HG03103 (cell line): ENCODE data around the gene SYNRG.

Source experiments
- ATAC-seq: cut with Tn5 transposase; IDR thresholded peaks from one replicate; pipeline ENCODE4 v1.9.1; 2021; ENCODE audit warnings: low read depth; ENCODE audit not compliant: unreplicated experiment

The SYNRG gene

DNA sequence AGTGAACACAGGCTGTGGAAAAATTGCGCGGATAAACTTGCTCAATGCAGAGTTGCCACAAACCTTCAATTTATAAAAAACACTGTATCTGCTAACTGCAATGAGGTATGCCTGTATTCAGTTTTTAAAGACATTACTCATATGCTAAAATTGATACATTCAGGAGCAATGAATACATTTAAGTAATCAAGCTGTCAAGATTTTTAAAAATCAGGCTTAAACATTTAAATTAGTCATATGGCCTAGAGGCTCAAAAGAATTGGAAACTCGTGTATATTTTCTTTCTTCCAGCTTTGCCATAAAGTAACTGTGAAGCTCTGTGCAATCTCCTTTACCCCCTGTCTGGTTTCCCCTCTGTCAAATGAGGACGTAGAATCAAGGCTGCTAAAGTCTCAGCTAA, 4.1 kb downstream of the SYNRG start:
- ATAC-seq = no peak

DNA sequence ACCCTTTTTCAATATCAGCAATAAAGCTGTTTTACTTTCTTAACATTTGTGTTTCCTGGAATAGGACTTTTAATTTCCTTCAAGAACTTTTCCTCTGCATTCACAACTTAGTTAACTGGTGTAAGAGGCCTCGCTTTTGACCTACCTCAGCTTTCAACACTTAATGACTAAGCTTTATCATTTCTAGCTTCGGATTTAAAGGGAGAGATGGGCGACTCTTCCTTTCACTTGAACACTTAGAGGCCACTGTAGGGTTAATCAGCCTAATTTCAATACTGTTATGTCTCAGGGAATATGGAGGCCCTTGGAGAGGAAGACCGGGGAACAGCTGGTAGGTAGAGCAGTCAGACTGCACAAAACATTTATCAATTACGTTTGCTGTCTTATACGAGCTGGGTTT, 4.7 kb downstream of the SYNRG start:
- ATAC-seq = no peak

DNA sequence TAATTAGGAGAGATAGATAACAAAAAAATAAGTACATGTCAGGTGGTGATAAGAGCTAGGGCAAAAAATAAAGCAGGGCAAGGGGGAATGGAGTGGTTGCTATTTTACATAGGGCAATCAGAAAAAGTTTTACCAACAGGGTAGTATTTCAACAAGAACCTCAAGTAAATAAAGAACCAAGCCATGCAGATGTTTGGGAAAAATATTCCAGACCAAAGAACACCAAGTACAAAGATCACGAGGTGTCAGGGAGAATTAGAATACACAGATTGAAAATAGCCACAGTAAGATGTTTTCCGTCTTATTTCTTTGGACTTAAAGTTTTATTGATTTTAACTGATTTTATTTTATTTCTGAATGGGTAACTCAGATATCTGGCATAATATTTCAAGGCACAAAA, 11.1 kb downstream of the SYNRG start:
- no peak for ATAC-seq

DNA sequence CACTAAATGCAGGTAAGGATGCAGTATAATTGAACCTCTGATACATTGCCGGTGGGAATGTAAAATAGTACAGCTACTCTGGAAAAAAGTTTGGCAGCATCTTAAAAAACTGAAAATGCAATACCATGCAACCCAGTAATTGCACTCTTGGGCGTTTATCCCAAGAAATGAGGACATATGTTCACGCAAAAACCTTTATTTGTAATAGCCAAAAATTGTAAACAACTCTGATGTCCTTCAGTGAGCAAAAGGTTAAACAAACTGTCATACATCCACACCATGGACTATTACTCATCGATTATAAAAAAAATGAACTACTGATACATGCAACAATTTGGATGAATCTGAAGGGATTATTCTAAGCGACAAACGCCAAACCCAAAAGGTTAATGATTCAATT, 16.9 kb downstream of the SYNRG start:
- ATAC-seq = no peak

DNA sequence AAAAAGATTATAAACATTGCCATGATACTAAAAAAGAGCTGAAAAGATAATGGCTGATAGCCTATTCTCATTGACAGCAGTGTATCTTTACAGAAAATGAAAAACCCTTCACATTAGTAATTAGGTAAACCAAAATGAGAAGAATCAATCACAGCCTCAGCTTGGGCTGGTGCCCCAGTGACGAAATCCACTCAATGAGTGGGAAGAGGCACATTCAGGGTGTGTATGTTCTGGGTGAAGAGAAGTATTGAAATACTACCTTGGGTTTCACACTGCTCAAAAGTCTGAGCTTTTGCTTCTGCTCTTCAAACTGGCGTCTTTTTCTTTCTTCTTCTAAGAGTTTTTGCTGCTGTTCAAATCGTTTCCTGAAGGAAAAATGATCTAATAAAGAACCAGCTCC, 24.2 kb downstream of the SYNRG start:
- no peak for ATAC-seq

DNA sequence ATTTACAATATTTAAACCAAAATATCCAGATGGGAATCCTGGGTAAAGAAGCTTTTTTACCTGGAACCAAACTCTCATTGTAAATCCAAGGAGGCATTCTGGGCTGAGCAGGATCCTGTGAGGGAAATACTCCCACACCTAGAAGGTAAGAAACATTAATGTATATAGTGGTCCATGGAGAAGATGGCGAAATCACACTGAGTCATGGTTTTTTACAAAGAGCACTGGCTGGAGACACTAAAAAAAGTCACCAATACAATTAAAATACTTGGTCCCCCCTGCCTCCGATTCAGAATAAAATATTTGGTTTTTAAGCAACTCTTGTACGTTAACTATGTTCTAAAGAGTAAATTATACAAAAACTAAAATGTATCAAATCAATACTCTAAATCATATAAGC, 32.9 kb downstream of the SYNRG start:
- ATAC-seq = no peak

DNA sequence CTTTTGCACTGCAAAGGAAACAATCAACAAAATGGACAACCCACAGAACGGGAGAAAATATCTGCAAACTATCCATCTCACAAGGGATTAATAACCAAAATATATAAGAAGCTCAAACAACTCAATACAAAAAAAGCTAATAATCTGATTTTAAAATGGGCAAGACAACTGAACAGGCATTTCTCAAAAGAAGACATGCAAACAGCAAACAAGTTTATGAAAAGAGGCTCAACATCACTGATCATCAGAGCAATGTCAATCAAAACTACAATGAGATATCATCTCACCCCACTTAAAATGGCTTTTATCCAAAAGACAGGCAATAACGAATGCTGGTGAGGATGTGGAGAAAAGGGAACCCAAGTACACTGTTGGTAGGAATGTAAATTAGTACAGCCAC, 34.8 kb downstream of the SYNRG start:
- ATAC-seq = no peak

DNA sequence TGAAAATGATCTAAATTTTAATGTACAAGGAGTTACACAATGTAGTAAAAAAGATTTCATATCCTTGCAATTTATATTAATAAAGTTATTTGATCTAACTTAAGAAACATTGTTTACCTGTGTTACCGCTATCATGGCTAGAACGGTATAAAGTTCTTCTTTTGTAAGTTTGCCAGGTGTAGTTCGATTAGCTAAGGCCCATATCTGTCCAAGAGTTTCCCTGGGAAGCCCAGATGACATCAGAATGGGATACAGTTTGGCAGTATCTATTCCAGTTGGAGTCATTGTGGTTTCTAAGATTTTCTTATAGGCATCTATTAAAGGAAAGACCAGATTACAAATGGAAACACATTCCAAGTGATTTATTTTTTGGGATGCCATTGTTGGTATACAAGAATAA, 37.5 kb downstream of the SYNRG start:
- ATAC-seq = no peak

DNA sequence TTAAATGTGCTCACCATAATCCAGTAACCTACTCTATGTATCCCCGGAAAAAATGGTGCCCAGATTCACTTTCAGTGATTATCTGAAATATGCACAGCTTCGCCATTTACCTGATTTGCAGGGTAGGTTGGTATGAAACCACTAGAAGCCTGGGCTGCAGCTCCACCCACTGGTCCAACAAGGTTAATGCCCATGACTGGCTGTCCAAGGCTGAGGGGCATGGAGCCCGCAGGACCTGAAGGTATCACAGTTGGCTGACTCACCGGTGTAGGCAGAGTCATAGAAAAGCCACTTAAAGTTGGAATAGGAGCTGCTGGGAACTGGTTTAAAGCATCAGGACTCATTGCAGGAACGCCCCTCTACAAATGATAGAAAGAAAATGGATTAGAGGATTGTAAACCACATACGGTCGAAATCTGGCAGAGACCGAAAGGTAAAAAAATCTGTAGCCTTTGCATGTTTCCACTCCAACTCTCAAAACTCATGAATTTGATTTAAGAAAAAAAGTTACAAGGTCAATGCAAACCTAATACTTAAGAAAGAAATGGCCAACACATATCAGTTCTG, 38.6 kb downstream of the SYNRG start:
- ATAC-seq = no peak

DNA sequence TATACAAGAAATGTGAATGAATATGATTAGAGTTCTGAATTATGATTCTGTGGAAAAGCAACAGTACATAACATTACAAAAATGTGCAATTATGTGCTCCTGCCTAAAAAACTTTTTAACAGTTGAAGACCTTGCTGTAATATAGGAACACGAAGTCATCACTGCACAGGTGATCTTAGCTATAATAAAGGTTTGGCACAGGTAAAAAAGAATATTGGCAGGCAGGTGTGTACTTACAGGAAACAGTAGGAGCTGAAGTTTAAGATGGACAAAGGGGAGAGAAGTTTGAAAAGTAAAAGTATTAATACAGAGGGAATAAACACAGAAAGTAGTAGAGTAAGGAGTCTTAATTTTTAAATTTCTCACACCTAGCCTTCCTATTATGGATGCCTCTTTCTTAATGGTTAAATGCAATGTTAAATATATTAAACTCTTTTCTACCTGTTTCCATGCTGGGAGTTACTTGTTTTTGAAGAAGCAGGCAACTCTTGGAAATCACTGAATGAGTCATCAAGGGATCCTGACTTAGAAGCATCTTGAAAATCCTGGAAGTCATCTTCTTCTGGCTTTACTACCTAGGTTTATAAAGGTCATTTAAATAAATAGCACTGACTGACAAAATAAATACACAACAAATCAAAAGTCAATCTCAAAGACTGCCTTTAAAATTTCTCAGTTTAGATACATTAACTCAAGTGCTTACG, 40.7 kb downstream of the SYNRG start:
- ATAC-seq = no peak

DNA sequence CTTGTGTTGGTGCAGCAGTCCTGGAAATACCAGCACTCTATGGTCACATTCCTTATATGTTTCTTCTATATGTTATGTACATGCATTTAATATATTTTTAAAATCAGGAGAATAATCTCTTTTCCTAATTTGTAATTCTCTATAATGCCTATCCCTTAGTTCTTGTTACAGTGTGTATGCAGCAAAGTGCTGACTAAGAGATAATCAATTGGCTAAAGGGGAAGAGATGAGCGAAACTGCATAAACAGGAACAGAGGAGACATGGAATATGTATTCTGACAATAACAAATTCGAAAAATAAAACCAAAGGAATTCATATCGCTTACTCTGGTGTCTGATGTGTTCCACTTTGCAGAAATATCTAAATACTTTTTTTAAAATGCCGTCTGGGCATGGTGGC, 41.7 kb downstream of the SYNRG start:
- no peak for ATAC-seq

DNA sequence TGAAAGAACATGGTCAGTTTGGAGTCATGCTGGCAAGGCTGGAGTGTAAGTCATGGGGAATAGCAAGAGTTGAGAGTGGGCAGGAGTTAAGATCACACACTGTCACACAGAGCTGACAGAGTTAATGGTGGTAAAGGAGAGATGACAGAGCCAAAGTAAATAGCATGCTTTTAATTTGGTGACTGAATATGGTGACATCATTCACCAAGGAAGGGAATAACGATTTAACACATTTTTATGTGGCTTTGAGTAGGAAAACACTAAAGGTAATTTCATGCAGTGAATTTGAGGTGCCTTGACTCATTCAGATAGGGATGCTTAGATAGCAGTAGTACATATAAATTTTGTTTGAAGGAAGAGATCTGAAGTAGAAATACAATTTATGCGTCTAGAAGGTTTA, 42.1 kb downstream of the SYNRG start:
- ATAC-seq = no peak

DNA sequence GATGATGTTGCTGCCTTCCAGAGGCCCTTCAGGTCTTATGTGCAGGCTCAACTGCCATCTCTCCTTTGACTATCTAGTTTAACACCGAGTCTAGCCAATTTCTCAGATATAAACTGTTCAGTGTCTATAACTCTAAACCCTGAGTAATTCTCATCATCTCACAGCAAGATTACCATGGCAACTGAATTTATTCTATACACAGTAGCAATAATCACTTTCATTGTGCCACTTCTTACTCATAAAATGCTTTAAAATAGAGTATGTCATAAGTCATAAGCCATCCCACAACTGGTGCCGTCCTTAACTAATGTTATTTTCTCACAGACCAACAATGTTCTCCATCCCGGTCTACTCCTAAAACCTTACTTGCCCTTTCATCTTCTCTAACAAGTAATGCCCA, 45.0 kb downstream of the SYNRG start:
- no peak for ATAC-seq

DNA sequence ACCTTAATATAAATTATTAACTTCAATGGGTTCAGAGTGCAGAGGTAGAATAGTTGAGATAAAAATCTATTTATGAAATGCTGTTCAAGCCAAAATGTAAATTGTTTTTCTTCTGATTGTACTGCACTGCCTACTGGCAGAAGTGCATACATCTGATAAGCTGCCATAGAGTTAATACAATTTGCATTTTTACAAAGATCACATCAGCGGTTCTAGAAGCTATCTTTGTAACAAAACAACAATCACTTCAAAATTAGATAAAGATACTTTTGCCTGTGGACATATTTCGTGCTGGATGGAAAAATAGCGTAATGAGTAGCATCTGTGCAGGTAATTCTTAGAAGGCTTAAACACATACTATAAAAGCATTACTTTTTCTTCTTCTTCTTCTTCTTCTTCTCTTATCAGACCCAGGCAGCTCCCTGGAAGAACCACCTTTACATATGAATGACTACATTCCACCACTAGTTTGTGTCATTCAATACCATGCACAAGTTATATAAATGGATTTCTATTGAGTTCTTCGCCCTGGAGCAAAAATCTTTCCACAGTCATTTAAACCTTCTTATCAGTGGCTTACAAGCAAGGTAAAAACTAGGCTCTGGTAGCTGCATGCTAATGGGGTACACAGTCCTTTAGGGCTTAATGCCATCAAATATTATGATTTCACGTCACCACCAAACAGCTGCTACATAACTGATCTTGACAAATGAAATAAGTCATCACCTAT, 47.0 kb downstream of the SYNRG start:
- no peak for ATAC-seq

DNA sequence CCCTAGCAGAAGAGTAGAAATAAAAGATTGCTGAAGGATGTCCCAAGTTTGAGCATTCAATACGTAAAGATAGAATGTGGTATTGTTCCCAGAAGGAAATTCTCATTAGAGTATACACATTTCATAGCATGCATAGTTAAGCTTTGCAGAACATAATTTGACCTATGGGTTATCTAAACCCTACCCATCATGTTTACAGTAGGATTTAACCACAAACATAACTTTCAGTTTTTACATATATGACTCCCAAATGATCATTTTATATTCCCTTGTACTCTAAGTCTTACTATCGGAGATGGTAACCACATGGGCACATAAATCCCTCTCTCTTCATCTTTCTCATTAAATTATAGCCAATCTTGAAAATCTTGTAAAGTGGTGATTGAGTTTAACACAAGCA, 50.9 kb downstream of the SYNRG start:
- no peak for ATAC-seq

DNA sequence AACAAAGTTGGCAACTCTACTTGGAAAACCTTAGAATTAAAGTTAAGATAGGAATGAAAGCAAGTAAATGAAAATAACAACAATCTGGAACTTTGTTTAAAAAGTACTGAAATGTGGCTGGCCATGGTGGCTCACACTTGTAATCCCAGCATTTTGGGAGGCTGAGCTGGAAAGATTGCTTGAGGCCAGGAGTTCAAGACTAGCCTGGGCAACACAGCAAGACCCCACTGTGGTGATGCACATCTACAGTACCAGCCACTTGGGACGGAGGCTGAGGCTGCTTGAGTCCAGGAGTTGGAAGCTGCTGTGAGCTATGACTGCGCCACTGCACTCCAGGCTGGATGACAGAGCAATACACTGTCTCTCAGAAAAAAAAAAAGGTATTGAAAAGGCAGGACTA, 51.7 kb downstream of the SYNRG start:
- ATAC-seq = no peak

DNA sequence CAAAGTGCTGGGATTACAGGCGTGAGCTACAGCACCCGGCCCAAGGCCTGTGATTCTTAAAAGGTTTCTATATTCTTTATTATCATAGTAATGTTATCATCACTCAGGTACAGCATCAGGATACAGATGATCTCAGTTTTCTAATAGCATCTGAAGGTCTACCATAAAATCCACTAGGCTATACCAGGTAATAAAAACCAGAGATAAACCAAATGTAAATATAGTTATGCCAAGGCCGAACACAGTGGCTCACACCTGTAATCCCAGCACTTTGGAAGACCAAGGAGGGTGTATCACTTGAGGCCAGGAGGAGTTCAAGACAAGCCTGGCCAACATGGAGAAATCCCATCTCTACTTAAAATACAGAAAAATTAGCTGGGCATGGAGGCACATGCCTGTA, 53.8 kb downstream of the SYNRG start:
- no peak for ATAC-seq

DNA sequence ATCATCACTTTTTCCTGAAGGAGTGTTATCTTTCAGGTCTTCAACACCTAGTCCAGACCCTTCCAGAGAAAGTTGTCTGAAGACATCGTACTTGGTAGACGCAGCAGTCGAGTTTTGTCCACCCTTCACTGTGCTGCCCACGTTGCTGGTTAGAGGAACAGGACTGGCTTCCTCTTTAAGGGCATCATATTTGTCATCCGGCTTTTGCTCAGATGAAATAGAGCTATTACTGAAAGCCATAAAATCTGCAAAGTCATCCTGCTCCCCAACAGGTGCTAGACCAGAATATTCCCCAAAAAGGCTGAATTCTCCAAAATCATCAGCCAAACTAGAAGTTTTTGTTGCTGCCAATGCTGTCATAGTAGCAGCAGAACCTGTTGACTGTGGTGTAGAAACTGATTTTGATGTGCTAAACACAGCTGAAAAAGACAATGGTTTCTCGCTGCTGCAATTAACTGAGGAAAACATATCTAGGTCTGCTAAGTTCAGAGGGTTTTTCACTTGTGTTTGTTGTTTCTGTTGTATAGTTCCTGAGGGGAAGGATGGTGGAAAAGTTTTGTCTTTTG, 55.7 kb downstream of the SYNRG start:
- ATAC-seq = no peak

DNA sequence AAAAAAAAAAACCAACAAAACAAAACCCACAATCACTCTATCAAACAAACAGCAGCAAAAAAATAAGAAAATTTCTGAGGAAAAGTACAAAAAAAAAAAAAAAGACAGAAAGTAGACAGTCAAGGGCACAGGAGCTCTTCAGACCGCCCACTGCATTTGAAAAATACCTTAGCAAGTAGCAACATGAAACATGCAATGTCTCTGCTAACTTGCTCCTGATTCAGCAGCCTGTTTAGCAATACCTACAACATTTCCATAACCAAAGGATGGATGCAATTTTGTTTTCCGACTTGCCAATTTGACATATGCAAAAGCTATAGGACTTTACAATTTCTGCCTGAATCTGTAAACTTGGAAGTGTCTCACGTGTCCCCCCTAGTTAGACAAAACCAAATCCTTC, 57.4 kb downstream of the SYNRG start:
- no peak for ATAC-seq

DNA sequence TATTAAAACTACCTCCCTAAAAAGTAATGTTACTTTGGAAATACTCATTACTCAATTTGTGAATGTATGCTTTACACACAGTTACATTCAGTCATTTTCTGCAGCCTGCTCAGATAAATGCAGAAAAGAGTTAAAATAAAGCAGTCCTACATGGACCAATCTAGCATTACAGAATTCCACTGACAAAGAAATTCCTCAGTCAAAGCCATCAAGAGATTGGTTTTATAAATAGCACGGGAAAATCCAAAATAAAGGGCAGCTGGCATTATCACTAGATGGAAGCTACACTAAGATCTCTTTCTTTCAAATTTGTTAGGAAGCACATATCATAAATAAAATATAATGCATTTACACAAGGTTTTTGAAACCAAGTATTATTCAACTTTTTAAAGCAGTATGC, 61.2 kb downstream of the SYNRG start:
- no peak for ATAC-seq

DNA sequence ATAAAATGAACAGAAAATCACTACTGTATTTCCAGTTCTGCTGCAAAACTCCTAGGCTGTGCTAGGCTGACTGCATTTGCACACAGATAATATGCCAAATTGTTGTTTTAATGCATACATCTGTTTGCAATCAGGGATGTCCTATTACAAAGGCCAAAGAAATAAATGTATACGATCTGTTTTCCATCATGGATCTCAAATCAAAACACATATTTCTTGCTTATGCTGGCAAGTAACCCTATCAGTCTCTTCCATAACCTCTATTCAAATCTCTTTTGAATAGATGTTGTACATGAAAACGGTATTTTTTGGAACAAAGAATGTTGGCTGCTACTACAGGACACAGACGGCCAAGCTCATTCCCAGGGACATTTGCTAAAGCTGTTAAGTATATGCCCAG, 62.9 kb downstream of the SYNRG start:
- ATAC-seq = no peak

DNA sequence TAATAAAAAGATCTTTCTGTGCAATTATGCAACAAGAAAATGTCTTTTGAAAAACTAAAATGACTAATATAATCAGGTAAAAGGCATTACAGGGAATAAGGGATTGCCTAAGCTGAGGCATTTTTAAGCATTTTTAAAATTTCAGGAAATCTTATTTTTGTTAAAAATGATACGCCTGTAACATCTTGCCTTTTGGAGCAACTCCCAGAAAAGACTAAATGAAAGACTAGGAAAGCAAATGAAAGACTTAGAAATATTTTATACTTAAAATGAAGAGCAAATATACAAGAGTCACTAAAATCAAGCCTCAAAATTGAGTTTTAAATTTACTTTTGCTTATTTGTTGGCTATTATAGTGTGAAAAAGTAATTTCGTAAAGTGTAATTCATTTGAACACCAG, 63.7 kb downstream of the SYNRG start:
- ATAC-seq = no peak
